ENCODE results near the gene EZH1.

The EZH1 gene

DNA sequence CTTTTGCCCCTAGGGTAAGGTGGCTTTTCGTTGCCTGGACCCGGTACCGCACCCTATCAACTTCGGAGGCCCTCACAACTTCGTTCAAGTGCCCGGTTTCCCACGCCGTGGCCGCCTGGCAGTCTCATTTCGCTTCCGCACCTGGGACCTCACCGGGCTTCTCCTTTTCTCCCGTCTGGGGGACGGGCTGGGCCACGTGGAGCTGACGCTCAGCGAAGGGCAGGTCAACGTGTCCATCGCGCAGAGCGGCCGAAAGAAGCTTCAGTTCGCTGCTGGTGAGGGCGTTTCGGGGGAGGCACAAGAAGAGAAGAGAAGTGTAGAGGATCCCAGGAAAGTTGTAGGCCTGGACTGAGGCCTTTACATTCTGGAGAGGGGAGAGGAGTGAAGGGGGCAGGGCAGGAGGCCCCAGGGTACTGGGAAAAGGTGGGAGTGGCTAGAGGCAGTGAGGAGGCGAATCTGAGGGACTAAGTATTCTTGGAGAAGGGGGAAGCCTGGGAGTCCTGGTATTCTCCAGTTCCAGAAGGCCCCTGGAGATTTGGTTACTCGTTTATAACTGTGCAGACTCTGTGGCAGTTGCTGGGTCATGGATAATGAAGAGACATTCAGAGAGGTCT, 57.0 kb downstream of the EZH1 start:
- TF ChIP-seq CTCF (IDR thresholded peaks at IDR 0.05; ENCODE audit: borderline replicate concordance, control extremely low read depth, extremely low read depth, insufficient read depth, missing control alignments) = no peak
- in situ Hi-C loops (cut with MboI; ENCODE audit: low sequenced_read_pairs, unreplicated experiment) = no loop called here
- DNase-seq (ENCODE audit: low spot score) = no peak

DNA sequence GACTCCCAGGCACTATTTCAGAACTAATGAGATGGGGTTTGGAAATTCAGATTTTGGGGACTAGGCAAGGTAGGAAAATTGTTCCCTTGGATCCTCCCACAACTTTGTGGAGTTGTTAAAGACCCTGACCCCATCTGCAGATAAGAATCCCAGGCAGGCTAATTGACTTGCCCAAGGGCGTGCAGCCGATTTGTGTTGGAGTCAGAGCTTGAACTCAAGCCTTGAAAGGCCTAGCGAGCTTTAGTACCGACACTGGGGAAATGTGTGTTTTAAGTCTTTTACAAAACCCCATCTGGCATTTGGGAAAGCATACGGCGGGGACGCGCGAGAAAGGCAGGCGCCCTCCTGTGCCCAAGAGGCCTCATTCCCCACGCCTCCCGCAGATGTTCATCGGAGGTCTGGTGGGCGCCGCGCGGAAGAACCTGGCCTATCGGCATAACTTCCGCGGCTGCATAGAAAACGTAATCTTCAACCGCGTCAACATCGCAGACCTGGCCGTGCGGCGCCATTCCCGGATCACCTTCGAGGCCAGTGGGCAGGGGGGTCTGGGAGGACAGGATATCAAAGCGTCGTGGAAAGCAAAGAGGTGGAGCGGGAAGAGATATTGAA, 58.2 kb downstream of the EZH1 start:
- in situ Hi-C loops (cut with MboI; ENCODE audit: low sequenced_read_pairs, unreplicated experiment) = no loop called here
- no peak for DNase-seq (ENCODE audit: low spot score)
- TF ChIP-seq CTCF (IDR thresholded peaks at IDR 0.05; ENCODE audit: borderline replicate concordance, control extremely low read depth, extremely low read depth, insufficient read depth, missing control alignments) = no peak

DNA sequence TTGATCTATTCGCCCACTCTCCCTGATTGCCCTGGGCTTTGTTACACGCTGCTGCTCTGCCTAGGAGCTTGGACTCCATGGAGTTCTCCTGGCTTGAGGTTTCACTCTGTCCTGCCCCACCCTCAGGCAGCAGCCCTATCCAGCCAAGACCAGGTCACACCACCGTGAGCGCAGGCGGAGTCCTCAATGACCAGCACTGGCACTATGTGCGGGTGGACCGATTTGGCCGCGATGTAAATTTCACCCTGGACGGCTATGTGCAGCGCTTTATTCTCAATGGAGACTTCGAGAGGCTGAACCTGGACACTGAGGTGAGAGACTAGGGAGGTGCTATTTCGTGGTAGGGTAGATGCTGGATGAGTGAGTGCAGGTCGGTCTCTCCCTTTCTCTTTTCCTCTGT, 59.0 kb downstream of the EZH1 start:
- TF ChIP-seq CTCF (IDR thresholded peaks at IDR 0.05; ENCODE audit: borderline replicate concordance, control extremely low read depth, extremely low read depth, insufficient read depth, missing control alignments) = no peak
- in situ Hi-C loops (cut with MboI; ENCODE audit: low sequenced_read_pairs, unreplicated experiment) = no loop called here
- DNase-seq (ENCODE audit: low spot score) = no peak

- TF ChIP-seq CTCF (IDR thresholded peaks at IDR 0.05; ENCODE audit: borderline replicate concordance, control extremely low read depth, extremely low read depth, insufficient read depth, missing control alignments) = no peak
- DNase-seq (ENCODE audit: low spot score) = no peak
- in situ Hi-C loops (cut with MboI; ENCODE audit: low sequenced_read_pairs, unreplicated experiment) = no loop called here
These were observed 59.8 kb downstream of the EZH1 start for GRCh38 chr17:42684929-42685556.

- in situ Hi-C loops (cut with MboI; ENCODE audit: low sequenced_read_pairs, unreplicated experiment) = no loop called here
- TF ChIP-seq CTCF (IDR thresholded peaks at IDR 0.05; ENCODE audit: borderline replicate concordance, control extremely low read depth, extremely low read depth, insufficient read depth, missing control alignments) = no peak
- peak; percentile 66 for DNase-seq (ENCODE audit: low spot score)
These were observed 61.3 kb downstream of the EZH1 start for GRCh38 chr17:42683407-42684034.

DNA sequence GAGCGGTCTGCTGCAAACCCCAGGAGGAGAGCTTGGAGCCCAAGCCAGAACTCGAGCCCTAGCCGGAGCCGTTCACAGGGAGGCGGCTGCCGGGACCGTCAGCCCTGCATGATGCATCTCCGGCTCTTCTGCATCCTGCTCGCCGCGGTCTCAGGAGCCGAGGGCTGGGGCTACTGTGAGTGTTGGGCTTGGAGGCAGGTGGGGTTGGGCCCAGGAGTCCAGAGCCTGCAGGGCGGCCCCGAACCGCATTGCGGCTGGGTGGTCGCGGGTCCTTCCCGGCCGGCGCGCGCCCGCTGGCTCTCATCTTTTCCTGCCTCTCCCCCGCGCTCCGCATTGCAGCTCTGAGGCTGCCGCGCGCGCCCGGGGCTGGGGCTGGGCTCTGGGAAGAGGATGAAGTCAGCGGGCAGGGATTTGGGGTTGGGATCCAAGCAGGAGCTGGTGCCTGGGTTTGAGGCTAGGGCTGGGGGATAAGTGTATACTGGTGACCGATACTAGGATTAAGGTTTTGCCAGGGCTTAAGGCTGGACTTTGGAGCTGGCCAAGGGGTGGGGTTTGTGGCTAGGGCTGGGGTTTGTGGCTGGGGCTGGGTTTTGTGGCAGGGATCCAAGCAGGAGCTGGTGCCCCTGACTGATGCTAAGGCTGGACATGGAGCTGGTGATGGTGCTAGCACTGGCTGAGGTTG, 62.0 kb downstream of the EZH1 start:
- in situ Hi-C loops (cut with MboI; ENCODE audit: low sequenced_read_pairs, unreplicated experiment) = no loop called here
- TF ChIP-seq CTCF (IDR thresholded peaks at IDR 0.05; ENCODE audit: borderline replicate concordance, control extremely low read depth, extremely low read depth, insufficient read depth, missing control alignments) = no peak
- peak; percentile 67 for DNase-seq (ENCODE audit: low spot score)

All from GM13976 (cell line).